GM06990 (cell line): Measurements from ENCODE around the gene DIP2B.

Experiments
- DNase-seq: peaks from one replicate; pipeline ENCODE4 v3.0.0-alpha.2; 2011; ENCODE audit not compliant: insufficient read length; ENCODE audit errors: extremely low read depth
- H3K27me3 ChIP-seq: replicated peaks from 2 replicates; pipeline ENCODE4 v1.6.0; 2011; ENCODE audit warnings: low read length; ENCODE audit not compliant: control insufficient read depth, insufficient read depth
- H3K36me3 ChIP-seq: 2 replicates; pipeline ENCODE4 v1.5.1; 2011; ENCODE audit warnings: low read length; ENCODE audit not compliant: control insufficient read depth, insufficient read depth
- H3K4me3 ChIP-seq: replicated peaks from 2 replicates; pipeline ENCODE4 v1.5.1; 2011; ENCODE audit warnings: low read depth, mild to moderate bottlenecking, control low read depth, low read length
- TF ChIP-seq, protein P1 (sequence below): IDR thresholded peaks from 2 replicates; pipeline ENCODE4 v1.5.1; 2011; ENCODE audit warnings: low read length, control low read depth, mild to moderate bottlenecking, inconsistent platforms; ENCODE audit not compliant: insufficient read depth, poor library complexity, severe bottlenecking

The DIP2B gene

GRCh38 chr12:50725011-50725942 is 220.5 kb downstream of the DIP2B start:
- Histone ChIP-seq H3K27me3 (no peaks in the 10 kb centered on the region), H3K4me3 (no peak overlapping the region), H3K36me3 (peaks cover 25% of the 10 kb centered on the region)
- no peak for DNase-seq
- TF ChIP-seq, protein P1, sequence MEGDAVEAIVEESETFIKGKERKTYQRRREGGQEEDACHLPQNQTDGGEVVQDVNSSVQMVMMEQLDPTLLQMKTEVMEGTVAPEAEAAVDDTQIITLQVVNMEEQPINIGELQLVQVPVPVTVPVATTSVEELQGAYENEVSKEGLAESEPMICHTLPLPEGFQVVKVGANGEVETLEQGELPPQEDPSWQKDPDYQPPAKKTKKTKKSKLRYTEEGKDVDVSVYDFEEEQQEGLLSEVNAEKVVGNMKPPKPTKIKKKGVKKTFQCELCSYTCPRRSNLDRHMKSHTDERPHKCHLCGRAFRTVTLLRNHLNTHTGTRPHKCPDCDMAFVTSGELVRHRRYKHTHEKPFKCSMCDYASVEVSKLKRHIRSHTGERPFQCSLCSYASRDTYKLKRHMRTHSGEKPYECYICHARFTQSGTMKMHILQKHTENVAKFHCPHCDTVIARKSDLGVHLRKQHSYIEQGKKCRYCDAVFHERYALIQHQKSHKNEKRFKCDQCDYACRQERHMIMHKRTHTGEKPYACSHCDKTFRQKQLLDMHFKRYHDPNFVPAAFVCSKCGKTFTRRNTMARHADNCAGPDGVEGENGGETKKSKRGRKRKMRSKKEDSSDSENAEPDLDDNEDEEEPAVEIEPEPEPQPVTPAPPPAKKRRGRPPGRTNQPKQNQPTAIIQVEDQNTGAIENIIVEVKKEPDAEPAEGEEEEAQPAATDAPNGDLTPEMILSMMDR, result no peak

GRCh38 chr12:50727466-50727865 is 222.7 kb downstream of the DIP2B start:
- no peak for DNase-seq
- TF ChIP-seq, protein P1, result no peak
- Histone ChIP-seq H3K27me3 (no peaks in the 10 kb centered on the region), H3K4me3 (no peak overlapping the region), H3K36me3 (peaks cover 19% of the 10 kb centered on the region)

GRCh38 chr12:50728417-50728816 is 223.6 kb downstream of the DIP2B start:
- no peak for DNase-seq
- no peak overlapping the region for H3K4me3 ChIP-seq
- H3K27me3 ChIP-seq, result no peaks in the 10 kb centered on the region
- peaks cover 17% of the 10 kb centered on the region for H3K36me3 ChIP-seq
- TF ChIP-seq, protein P1, result no peak

- Histone ChIP-seq H3K4me3 (no peak overlapping the region), H3K27me3 (no peaks in the 10 kb centered on the region), H3K36me3 (peaks cover 15% of the 10 kb centered on the region)
- no peak for DNase-seq
- TF ChIP-seq, protein P1, result no peak
These were observed 224.1 kb downstream of the DIP2B start for GRCh38 chr12:50728841-50729240.

- TF ChIP-seq, protein P1, result no peak
- no peaks in the 10 kb centered on the region for H3K27me3 ChIP-seq
- H3K36me3 ChIP-seq, result peaks cover 8% of the 10 kb centered on the region
- H3K4me3 ChIP-seq, result no peak overlapping the region
- DNase-seq, result no peak
These were observed 227.8 kb downstream of the DIP2B start for GRCh38 chr12:50732591-50732990.
